Activated CD4-positive, alpha-beta T cell treated with anti-CD3 and anti-CD28 coated beads, Interleukin-2, amount 50 U/mL, for 48 hours (primary cell): Measurements from ENCODE around the gene TEX51.

Experiments
- DNase-seq, 2 experiments: peaks; one replicate each; pipeline ENCODE4 v3.0.0-alpha.2; 2020

The TEX51 gene

DNA sequence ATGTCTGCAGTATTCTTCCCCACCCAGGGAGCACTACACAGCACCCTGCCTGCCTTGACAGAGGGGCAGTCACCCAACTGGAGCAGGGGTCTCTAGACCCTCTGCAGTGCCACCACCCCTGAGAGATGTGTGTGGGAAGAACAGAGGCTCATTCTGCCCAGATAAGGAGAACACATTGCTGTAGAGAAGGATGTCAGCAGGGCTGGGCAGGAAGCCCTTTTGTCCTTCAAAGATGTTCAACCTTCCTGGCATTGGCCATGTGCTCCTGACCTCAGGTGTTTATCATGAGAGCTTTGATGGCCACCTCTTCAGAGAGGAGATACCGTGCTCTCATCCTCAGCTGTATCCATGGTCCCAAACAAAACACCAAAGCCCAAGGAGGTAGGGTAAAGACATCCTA, 4.6 kb upstream of the TEX51 start:
- DNase-seq, result no peak

DNA sequence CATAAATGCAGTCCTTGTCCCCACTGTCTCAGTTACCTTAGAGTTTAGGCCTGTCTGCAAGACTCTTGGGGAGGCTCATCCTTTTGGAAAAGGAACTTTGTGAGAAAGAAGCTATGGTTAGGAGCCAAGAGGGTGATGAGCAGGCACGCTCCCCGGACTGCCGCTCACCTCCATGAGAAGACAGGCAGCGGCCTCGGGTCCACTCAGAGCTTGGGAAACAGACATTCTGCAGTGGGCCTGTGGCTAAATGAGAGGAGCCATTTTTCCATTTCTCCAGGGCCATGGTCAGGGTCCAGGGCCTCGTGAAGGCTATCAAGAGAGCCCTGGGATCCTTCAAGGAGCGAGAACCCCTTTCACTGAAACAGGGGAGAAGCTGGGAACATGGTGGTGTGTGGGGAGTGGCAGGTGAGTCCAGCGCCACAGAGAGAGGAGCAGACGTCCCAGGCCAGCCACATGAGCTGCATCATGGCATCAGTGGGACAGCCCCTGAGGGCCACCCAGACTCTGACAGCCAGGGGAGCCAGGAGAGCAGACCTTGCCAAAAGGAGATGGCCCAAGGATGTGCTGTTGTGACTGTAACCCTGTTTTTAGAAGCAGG, 4.0 kb upstream of the TEX51 start:
- DNase-seq, result no peak

DNA sequence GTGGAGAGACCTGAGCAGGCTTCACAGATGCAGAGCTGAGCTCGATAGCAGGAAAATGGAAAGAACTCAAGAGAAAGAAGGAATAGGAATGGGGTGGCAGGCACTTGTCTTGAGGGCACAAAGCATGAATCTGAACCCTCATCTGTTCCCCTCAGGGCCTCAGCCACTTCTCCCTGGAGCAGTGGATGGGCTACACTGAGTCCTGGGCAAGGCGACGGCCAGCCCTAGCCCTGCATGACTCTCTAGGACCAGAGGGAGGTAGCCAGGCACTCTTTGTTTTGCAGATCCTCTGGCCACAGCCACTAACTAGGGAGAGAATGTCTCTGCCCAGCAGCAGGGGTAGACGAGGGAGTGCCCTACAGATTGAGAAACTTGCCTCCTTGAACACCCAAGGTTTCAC, 3.4 kb upstream of the TEX51 start:
- DNase-seq, result no peak

DNA sequence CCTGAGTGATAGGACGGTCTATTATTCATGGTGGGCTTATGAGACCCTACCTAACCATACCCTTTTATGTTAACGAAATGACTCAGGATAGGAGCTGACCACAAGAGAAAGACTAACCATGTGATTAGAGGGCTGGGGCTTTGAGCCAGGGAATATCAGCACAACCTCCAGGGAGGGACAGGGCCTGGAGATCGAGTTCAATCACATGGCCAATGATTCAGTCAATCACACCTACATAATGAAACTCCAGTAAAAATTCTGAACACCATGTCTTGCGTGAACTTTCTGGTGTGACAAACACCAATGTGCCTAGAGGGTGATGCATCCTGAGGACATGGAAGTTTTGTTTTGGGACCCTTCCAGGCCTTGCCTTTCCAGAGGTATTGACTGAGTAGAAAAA, 2.2 kb upstream of the TEX51 start:
- DNase-seq, result no peak

DNA sequence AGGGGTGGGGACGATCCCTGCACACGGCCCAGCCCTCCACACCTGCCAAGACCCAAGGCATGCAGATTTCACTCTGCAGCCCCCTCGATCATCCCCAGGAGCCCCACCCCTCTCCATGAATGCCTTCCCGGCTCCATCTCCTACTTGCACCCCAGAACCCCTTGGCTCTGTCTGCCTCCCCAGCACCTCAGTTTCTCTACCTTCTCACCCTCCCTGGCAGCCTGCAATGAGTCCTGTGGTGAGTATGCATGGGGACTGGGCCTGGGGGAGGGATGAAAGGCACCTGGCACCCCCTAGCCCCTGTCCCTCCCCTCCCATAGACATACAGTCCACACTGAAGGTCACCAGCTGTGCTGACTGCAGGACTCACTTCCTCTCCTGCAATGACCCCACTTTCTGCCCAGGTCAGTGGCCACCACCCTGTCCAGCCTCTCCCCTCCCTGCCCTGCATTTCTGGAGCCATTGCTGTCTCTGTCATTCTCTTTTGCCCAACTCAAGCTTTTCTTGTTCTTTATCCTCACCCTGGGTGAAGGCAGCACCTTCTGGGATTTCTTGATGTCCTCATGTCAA, 1.0 kb downstream of the TEX51 start:
- DNase-seq, result no peak

DNA sequence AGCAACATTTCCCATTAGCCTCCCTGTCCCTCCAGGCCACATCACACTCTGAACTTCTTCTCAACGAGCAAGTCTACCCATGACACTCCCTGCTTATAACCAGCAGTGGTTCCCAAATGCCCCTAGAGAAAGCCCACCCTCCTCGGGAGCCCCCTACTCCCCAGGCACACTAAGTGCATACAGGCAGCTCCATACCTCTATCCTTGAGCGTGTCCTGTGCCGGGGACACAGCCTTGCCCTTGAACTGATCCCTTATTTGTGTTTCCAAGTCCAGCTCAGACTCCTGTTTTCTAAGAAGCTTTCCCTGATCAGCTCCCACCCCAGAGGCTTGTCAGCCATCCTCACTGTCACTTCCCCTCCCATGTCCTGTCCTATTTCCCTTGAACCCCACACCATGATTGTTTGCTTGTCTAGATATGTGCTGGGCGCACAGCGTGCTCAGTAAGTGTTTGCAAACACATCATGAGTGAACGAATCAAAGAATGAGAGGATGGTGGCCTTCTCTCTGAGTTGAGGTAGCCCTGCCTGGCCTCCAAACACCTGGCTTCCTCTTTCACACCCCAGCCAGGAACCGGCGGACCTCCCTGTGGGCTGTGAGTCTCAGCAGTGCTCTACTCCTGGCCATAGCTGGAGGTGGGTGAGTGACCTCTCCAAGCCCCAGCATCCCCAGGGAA, 2.1 kb downstream of the TEX51 start:
- no peak for DNase-seq

DNA sequence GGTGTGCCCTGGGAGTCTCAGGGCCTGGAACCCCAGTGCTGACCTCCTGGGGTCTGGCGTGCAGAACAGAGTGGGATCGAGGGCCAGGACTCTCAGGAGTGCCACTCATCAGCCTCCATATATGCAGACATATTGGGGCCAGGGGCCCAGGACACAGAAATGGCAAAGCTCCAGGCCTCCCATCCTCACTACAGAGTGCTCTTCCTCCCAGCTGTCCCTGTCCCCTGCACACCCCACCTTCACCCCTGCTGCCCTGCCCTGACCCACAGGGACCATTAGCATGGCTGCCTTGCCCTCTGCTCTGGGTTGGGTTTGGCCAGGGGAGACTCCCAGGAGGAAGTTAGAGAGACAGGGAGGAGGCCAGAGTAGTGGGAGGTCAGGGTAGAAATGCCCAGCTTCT, 2.8 kb downstream of the TEX51 start:
- no peak for DNase-seq

DNA sequence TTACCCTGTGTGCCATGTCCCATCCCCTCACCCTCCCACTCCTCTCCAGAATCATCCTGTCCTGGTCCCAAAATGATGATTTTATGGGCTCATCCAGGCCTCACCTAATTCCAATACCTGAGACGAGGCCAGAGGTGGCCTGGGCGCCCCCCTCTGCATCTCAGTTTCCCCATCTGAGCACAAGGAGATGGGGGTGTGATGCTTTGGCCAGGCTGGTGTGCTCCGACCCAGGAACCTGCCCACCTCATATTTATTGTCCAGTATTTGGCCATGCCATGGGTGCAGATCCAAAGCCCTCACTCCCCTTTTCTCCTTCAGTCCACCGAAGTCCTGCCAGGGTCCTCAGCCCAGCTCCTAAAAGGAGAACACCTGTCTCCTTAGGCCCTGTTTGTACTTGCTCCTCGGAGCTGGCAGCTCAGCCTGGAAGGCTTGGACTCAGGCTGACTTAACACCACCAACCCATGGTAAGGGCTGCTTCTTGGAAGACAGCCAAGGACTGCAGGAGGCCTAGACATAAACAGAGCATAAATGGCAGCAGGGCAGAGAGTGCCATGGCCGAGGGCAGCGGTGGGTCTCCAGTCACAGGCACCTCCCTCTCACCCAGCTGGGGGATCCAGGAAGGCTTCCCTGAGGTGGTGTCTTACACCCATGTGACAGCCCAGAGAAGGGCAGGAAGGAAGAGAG, 3.6 kb downstream of the TEX51 start:
- no peak for DNase-seq

DNA sequence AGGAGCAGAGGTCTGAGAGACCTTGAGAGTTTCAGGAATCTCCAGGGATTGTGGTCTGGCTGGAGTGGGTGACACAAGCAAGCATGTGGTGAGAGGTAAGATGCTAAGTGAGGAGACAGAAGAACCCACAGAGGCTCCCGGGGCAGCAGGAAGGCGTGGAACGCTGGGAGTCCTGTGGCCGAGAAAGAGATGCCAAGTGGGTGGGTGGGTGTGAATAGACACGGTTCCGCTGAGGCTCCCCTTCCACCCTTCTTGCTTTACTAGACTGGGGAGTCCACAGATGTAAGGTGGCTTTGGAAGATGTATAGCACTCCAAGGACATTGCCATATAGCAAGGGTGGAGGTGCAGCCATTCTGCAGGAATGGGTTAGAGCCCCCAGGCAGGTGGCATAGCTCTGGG, 4.2 kb downstream of the TEX51 start:
- DNase-seq, result no peak

DNA sequence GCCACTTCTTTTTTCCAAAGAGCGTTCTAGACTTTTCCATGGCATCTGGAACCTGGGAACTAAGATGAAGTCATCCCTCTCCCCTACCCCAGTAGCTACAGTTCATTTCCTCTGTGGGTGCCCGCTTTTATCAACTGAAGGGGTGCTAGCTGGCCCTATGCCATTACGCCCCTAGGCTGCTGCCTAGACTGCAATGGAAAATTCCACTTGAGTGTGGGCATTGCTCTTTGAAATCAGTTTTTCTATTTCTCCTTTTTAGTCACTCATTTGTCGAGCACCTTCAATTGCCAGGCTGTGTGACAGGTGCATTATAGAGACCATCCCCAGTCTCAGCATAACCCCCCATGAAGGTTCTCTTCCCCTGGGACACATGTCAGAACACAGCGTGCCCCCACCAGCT, 7.3 kb downstream of the TEX51 start:
- no peak for DNase-seq

DNA sequence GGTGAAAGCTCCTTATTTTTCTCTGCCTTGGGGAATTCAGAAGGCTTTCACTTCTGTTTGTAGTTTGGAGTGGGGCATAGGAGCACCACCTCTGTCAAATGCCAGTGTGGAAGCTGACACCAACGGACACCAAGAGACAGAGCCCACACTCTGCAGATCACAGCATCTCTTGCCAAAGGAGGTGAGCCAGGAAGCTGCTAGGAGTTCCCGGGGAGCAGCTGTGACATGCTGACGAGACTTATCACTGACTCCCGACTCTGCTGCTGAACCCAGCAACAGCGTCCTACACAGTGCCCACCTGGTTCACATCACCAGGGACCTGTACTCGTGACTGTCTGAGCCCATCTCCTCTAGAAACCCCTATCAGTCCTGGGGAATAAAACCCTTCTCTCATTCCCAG, 8.1 kb downstream of the TEX51 start:
- no peak for DNase-seq

DNA sequence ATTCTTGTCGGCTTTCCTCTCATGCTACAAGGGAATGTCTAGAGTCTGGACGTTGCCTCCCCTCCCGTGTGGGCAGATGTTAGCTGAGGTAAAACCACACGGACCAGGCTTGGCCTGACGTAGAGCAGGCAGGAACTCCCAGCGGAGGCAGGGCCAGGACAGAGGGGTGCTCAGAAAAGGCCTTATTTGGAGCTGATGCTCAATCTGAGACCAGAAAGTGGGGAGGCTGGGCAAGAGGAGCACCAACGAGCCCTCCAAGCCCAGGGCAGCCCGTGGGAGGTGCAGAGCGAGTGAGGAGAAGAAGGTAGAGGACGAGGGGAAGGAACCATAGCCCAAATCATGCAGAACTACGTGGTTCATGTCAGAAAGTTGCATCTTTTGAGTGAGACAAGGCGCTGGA, 9.0 kb downstream of the TEX51 start:
- DNase-seq, result no peak

DNA sequence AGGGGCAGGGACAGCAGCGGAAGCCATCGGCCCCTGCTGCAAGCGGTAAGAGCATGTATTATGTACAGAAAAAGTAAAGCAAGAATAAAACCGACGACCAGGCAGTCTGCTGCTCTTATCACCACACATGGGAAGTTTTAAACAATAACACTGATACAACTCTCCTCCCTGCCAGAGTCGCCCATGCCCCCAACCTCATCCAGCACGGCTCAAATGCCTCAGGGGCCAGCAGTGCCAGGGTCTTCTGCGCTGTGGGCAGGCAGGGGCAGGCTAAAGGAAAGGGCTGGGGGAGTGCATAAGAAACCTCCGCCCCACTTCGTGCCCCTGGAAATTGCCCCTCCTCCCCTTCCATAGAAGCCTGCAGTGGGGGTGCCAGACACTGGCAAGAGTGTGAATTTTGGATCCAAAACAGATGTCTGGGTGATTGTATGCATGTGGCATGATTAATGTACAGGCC, 10.1 kb downstream of the TEX51 start:
- DNase-seq, result no peak

DNA sequence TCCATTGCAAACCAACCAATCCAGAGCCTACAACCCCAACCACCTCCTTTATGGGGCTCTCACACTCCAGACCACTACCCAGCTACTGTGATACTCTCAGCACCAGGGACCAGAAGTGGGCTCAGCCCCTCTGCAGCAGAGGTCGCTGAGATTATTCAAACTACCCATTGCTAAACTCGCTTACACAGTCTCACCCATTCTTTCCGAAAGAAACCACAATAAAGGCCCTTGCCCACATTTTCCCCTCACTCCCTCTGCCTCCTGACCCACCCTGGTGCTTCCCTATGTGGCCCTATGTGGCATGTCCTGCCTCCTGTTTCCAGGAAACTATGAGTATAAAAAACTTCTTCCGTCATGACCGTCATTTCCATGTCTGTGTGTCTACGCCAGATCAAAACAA, 10.7 kb downstream of the TEX51 start:
- DNase-seq, result no peak

DNA sequence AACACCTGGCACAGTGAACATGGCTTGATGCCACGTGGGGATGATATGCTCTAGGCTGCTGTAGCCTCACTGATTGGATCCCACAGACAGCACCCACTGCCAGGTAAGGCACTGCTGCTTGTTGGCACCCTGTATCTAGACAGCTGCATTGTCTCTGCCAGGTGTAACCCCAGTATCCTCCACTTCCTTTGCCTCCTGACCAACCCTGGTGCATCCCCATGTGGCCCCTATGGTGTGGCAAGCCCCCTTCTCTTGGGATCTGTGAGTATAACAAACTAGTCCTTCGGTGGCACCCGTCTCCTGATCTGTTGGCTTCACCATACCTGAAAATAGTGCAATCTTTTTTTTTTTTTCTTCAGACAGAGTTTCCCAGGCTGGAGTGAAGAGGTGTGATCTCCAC, 11.1 kb downstream of the TEX51 start:
- no peak for DNase-seq

DNA sequence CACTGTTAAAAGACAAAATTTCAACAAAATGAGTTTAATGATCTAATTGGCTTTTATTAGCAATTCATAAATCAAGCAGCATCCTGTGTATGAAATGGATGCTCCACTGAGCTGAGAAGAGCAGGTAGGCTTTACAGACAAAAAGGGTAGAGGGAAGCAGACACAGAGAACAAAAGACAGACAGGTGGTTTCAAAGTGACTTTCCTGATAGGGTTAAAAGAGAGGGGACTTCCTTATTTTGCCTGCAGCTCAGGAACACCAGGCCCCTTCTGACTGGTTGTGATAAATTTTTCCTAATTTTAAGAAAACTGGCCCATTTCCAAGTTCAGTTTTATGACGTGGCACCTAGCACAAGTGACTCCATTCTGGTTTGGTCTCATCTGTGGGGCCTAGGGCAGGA, 11.9 kb downstream of the TEX51 start:
- DNase-seq, result no peak

DNA sequence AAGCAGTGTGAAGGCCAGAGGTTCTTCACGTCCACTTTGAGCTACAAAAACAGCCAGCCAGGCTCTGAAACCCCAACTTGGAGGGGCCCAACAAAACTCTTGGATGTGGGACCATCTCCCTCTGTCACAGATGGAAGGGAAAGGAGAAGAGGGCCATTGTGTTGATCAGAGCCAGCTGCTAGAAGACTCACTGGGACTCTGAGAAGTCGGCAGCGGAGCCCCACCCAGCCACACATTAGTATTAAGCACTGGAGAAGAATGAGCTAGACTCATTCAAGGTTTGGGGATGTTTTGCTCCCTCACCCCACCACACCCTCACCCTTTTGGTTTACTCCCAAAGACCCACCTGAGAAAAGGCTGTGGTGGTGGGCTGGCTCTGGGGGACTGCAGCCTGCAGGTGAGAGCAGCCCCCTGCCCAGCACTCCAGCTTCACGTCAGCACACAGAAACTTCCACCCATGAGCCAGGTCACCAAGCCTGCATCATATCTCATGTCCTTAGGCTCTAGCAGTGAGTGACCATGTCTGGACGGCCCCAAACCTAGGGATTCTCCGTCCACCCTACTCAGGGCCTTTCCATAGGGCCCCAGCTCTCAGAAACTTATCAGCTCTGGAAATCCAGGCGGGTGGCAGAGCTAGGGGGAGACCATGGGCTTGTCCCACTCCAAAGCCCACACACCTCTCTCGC, 12.6 kb downstream of the TEX51 start:
- no peak for DNase-seq

DNA sequence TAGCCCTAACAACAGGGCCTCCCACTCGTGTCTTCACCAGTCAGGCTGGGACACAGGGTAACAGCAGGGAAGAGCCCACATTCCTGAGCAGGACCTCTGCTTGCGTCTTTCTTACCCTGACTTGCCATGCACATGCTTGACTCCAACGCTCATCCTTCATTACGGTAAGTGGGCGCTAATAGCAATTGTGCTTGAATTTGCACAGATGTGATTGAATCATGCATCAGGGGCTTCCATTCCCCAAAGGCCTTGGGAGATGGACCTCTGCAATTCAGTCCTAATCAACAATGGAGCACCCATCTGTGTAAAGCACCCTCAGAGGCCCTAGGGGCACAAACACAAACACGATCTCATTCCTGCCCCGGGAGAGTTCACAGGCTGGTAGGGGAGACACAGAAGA, 13.5 kb downstream of the TEX51 start:
- DNase-seq, result no peak

DNA sequence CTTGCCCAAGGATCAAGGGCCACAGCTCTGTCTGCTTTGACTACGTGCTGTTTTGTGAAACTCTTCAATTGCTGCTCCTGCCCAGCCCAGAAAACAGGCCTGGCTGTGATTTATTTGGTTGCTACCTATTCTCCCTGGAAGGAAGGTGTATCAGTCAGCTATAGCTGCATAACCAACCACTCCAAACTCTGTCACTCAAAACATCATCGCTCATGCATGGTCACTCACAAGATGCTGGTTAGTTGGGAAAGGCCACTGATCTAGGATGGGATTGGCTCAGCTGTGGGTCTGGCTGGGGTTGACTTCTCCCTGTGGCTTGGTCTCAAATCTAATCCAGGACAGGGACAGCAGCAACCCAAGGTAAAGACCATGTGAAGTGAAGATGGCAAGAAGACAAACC, 14.6 kb downstream of the TEX51 start:
- no peak for DNase-seq

DNA sequence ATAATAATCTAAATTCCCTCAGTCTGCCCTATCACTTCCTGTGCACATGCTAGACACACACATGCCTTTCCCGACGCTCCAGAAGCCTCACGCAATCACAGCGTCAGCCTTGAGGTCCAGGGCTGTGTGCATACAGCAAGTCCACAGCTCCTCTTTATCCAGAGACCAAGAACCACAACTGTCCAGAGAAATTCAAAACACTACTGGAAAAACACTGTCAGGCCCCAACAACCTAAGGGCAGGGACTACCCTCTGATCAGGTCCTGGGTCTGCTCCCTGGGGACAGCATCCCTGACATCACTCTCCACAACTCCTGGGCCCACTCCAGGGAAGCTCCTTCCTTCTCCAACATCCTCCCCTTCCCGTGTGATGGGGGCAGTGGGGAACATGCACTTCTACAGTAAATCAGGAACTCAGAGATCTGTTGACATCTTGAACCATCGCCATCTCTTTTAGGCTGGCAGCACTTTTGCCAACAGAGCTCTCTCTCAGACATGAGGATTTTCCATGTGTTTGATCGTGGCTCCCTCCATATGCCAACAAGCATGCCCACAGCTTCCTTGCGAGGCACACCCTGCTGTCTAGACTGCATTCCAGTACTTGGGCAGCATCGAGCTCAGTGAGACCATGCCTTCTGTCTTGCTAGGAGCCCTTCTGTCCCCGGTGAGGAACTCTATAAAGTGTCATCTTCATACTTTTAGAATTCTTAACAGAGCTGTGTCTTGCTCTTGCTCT, 15.4 kb downstream of the TEX51 start:
- no peak for DNase-seq

DNA sequence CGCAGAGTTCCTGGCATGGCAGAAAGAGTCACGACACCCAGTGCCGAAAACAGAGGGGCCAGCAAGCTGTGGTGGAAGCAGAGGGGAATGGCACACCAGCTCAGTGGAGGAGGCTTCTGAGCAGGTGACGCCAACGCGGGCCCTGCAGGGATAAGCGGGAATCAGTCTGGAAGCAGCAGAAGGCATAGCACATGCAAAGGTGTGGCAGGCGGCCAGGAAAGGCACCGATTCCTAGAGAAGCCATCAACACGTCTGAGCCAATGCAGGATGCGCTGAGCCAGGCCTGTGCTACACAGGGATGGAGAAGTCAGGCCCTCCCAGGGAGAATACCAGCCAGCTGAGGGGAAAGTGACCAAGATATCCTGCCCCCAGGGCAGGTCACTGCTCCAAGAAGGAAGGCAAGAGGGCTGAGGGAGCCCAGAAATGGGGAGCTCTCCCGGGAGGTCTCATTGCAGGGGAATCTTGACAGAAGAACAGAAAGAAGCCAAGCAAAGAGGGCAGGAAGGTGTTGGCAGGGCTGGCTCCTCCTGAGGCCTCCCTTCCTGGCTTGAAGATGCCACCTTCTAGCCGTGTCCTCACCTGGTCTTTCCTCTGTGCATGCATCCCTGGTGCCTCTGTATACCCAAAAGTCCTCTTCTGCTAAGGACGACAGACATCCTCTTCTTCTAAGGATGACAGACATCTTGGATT, 16.3 kb downstream of the TEX51 start:
- no peak for DNase-seq

DNA sequence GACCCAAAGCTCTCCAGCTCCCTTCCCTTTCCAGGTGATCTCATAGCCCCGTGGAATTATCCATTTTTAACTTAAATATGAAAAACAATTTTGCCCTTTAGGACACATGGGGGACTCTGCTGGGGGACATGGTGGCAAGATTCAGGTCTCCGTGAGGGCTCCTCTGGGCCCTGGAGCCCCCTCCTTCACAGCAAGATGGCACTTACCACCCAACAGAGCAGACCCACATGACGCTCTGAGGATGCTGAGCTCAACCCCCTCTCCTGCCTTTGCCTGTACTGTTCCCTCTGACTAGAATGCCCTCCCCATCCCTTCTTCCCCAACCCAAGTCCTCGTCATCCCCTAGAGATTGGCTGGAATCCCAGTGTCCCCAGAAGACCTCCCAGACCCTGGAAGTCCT, 17.2 kb downstream of the TEX51 start:
- no peak for DNase-seq
